HUES48 (cell line): ENCODE data around the gene PTTG1IP2.

Source experiments
- H3K27ac ChIP-seq: one replicate; pipeline ENCODE4 v1.7.0; 2013; ENCODE audit warnings: low read depth, low read length, inconsistent platforms
- H3K27me3 ChIP-seq: 2 replicates; pipeline ENCODE4 v1.6.1; 2013; ENCODE audit warnings: mild to moderate bottlenecking, low read length; ENCODE audit not compliant: control insufficient read depth, insufficient read depth
- H3K36me3 ChIP-seq: 2 replicates; pipeline ENCODE4 v1.6.1; 2013; ENCODE audit warnings: low read length; ENCODE audit not compliant: control insufficient read depth, insufficient read depth
- H3K4me1 ChIP-seq: 2 replicates; pipeline ENCODE4 v1.6.1; 2013; ENCODE audit warnings: mild to moderate bottlenecking, low read length; ENCODE audit not compliant: control insufficient read depth, insufficient read depth
- H3K4me3 ChIP-seq: 2 replicates; pipeline ENCODE4 v1.5.1; 2013; ENCODE audit warnings: mild to moderate bottlenecking, low read depth, low read length
- H3K9ac ChIP-seq: 2 replicates; pipeline ENCODE4 v1.6.1; 2013; ENCODE audit warnings: mild to moderate bottlenecking, low read depth, low read length, moderate library complexity
- H3K9me3 ChIP-seq: 2 replicates; pipeline ENCODE4 v1.6.1; 2013; ENCODE audit warnings: low read length; ENCODE audit not compliant: control insufficient read depth, insufficient read depth

Gene PTTG1IP2

DNA sequence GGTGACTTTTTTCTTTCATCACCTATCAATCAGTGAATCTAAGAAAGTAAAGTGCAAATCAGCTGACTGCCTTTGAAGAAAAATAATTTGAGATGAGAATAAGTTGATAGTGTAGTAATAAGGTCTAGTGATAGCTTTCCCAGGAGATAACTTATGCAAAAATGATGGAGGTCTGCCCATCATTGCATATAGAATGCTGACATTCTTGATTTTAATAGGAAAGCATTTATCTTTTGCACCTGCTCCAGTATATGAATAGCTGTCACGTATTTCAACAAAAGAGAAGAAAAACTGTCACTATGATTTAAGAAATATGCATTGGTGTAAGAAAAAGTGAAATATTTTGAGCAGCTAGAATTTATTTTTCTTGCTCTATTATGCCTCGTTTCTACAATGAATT, 46.8 kb downstream of the PTTG1IP2 start:
- no peak overlapping the region for H3K27ac ChIP-seq
- no peaks in the 10 kb centered on the region for H3K36me3 ChIP-seq
- no peak overlapping the region for H3K9ac ChIP-seq
- no peak overlapping the region for H3K4me3 ChIP-seq
- H3K9me3 ChIP-seq: no peaks in the 10 kb centered on the region
- H3K27me3 ChIP-seq: no peaks in the 10 kb centered on the region
- peaks cover 39% of the 10 kb centered on the region for H3K4me1 ChIP-seq

DNA sequence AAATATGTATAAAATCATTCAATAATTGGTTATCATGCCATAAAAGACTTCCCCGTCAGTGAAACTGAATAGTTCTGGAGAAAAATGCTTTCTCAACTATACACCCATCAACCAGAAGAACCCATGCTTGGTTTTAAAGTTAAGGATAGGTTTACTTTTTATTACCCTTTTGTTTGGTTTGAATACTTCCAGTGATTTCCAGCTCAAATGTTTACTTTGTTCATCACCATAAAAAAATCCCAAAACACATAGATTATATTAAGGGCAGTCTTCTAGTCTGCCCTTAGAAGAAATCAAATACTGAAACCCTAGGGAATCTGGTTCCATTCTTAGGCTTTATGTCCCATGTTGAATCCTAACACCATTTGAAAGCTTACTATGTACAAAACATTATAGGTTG, 49.2 kb downstream of the PTTG1IP2 start:
- Histone ChIP-seq H3K27ac (no peak overlapping the region), H3K27me3 (no peaks in the 10 kb centered on the region), H3K9me3 (no peaks in the 10 kb centered on the region), H3K36me3 (no peaks in the 10 kb centered on the region), H3K4me1 (peaks cover 39% of the 10 kb centered on the region), H3K9ac (no peak overlapping the region), H3K4me3 (no peak overlapping the region)

DNA sequence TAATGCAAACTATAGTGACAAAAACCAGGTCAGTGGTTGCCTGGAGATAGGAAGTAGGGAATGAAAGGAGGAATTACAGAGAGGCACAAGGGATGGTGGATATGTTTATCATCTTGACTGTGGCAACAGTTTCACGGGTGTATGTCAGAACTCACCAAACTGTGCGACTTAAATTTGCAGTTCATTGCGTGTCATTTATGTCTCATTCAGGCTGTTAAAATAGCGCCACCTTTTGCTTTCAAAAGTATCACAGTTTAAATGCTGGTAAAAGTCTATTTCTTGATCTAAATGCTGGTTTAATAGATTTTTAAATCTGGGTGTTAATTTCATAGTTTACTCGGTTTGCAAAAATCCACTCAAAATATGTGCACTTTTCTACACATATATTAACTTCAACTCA, 51.0 kb downstream of the PTTG1IP2 start:
- Histone ChIP-seq H3K9me3 (no peaks in the 10 kb centered on the region), H3K4me3 (no peak overlapping the region), H3K36me3 (no peaks in the 10 kb centered on the region), H3K4me1 (peaks cover 39% of the 10 kb centered on the region), H3K9ac (no peak overlapping the region), H3K27me3 (no peaks in the 10 kb centered on the region), H3K27ac (no peak overlapping the region)

GRCh38 chr7:90530263-90530662, 60.8 kb downstream of the PTTG1IP2 start:
- Histone ChIP-seq H3K27me3 (no peaks in the 10 kb centered on the region), H3K4me1 (peaks cover 11% of the 10 kb centered on the region), H3K36me3 (no peaks in the 10 kb centered on the region), H3K27ac (no peak overlapping the region), H3K4me3 (no peak overlapping the region), H3K9ac (no peak overlapping the region), H3K9me3 (no peaks in the 10 kb centered on the region)

GRCh38 chr7:90532231-90532929, 62.9 kb downstream of the PTTG1IP2 start:
- H3K27me3 ChIP-seq: no peaks in the 10 kb centered on the region
- no peak overlapping the region for H3K27ac ChIP-seq
- peaks cover 11% of the 10 kb centered on the region for H3K4me1 ChIP-seq
- H3K9ac ChIP-seq: no peak overlapping the region
- no peaks in the 10 kb centered on the region for H3K36me3 ChIP-seq
- no peaks in the 10 kb centered on the region for H3K9me3 ChIP-seq
- H3K4me3 ChIP-seq: no peak overlapping the region

DNA sequence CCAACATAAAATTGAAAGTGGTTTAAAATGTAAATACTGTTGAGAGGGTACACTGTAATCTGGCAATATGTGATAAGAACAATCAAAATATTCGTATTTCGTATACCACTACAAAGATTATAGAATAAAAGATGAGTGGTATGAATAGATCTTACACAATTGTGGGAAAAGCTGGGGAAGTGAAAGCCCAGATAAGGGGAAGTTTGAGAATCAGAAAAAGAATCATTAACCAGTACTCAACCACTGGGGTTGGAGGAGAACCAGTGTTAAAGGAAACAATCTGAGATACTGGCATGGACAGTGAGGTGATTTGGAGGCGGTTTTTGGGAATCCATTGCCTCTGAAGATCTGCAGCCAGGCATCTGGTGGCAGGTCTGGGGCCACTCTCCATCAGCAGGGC, 67.0 kb downstream of the PTTG1IP2 start:
- H3K36me3 ChIP-seq: no peaks in the 10 kb centered on the region
- H3K27me3 ChIP-seq: no peaks in the 10 kb centered on the region
- H3K27ac ChIP-seq: no peak overlapping the region
- H3K4me1 ChIP-seq: peaks cover 11% of the 10 kb centered on the region
- H3K4me3 ChIP-seq: no peak overlapping the region
- no peaks in the 10 kb centered on the region for H3K9me3 ChIP-seq
- no peak overlapping the region for H3K9ac ChIP-seq

DNA sequence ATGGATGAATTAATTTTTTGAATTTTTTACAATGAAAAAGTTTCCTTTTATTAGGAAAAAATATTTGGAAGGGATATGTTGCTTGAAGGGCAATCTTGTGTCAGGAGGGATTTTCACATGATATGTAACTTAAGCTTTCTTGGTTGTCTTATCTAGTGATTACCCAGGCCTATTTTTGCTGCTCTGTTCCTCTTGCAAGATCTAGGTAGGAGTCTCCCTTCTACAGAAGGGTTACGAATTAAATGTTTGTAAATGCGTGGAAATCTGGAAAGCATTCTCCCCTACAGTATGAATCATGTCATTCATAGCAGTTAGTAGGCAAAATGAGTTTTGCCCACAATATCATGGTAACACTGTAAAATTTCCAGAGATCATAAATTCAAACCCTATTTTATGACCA, 69.0 kb downstream of the PTTG1IP2 start:
- no peak overlapping the region for H3K27ac ChIP-seq
- no peak overlapping the region for H3K9ac ChIP-seq
- H3K4me3 ChIP-seq: no peak overlapping the region
- no peaks in the 10 kb centered on the region for H3K27me3 ChIP-seq
- no peaks in the 10 kb centered on the region for H3K4me1 ChIP-seq
- no peaks in the 10 kb centered on the region for H3K36me3 ChIP-seq
- no peaks in the 10 kb centered on the region for H3K9me3 ChIP-seq

- Histone ChIP-seq H3K27me3 (no peaks in the 10 kb centered on the region), H3K9me3 (no peaks in the 10 kb centered on the region), H3K4me3 (no peak overlapping the region), H3K36me3 (no peaks in the 10 kb centered on the region), H3K9ac (no peak overlapping the region), H3K4me1 (no peaks in the 10 kb centered on the region), H3K27ac (no peak overlapping the region)
Measured at GRCh38 chr7:90540406-90540805, 71.0 kb downstream of the PTTG1IP2 start.

GRCh38 chr7:90551036-90551435, 81.6 kb downstream of the PTTG1IP2 start:
- H3K9me3 ChIP-seq: no peaks in the 10 kb centered on the region
- H3K36me3 ChIP-seq: no peaks in the 10 kb centered on the region
- H3K27ac ChIP-seq: no peak overlapping the region
- peaks cover 5% of the 10 kb centered on the region; the same call in 1 of the 2 replicates for H3K4me1 ChIP-seq
- no peak overlapping the region for H3K4me3 ChIP-seq
- H3K9ac ChIP-seq: no peak overlapping the region
- H3K27me3 ChIP-seq: no peaks in the 10 kb centered on the region

GRCh38 chr7:90552521-90552920, 83.1 kb downstream of the PTTG1IP2 start:
- H3K4me3 ChIP-seq: no peak overlapping the region
- H3K36me3 ChIP-seq: no peaks in the 10 kb centered on the region
- H3K27ac ChIP-seq: no peak overlapping the region
- no peak overlapping the region for H3K9ac ChIP-seq
- H3K9me3 ChIP-seq: no peaks in the 10 kb centered on the region
- H3K4me1 ChIP-seq: peaks cover 5% of the 10 kb centered on the region; the same call in 1 of the 2 replicates
- H3K27me3 ChIP-seq: no peaks in the 10 kb centered on the region

- Histone ChIP-seq H3K4me3 (no peak overlapping the region), H3K27me3 (no peaks in the 10 kb centered on the region), H3K9me3 (no peaks in the 10 kb centered on the region), H3K27ac (no peak overlapping the region), H3K36me3 (no peaks in the 10 kb centered on the region), H3K9ac (no peak overlapping the region), H3K4me1 (no peaks in the 10 kb centered on the region)
Measured at GRCh38 chr7:90560730-90561129, 91.3 kb downstream of the PTTG1IP2 start.
